ENCODE results near the gene NFATC1.
A peak's percentile ranks its signal among the peaks of the same experiment; 100 is the strongest.

Gene NFATC1

DNA sequence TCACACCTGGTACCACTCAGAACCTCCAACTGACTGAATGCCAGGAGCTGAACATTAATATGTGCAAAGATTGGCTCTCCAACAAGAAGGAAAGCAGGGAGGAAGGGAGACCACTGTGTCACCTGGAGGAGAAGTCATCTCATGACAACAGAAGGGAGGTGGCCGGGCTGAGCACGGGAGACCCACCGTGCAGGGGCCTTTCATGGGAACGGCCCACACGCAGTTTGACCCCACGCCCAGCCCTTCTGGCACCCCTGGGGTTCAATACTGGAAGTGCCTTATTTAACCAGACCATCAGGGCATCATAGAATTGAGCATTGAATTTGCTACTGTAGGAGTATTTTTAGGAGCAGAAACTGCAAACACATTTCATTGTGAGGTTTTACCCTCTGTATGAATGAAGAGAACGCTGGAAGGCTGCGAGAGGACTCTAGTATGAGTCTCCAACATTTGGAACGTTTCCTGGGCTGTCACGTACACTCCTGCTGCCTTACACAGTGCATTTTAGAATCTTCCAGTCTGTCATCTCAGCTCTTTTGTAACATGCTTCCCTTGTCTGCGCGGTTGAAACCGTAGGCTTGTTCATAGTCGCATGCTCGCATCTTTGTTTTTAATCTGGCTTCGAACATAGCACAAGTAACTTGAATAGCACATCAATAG lies 132.1 kb downstream of the NFATC1 start:
- peaks cover 20% of the 10 kb centered on the region for H3K4me1 ChIP-seq (ENCODE audit: insufficient read depth, low read length)
- H3K36me3 ChIP-seq (ENCODE audit: insufficient read depth, low read length): peaks cover 6% of the 10 kb centered on the region; the same call in 1 of the 2 replicates
- no peak overlapping the region for H3K27ac ChIP-seq (ENCODE audit: low read length)
- no peaks in the 10 kb centered on the region for H3K9me3 ChIP-seq (ENCODE audit: insufficient read depth, low read length, severe bottlenecking)
- ATAC-seq (ENCODE audit: insufficient read depth, low read depth) (no peak), DNase-seq (no peak)
- no peak overlapping the region for H3K4me3 ChIP-seq (ENCODE audit: low read depth in 1 of 2, low read length in 2 of 2)
- no peak overlapping the region for H3K4me2 ChIP-seq (ENCODE audit: insufficient read depth, low read length)
- H3K9ac ChIP-seq (ENCODE audit: low read depth, low read length): no peak overlapping the region
- no peaks in the 10 kb centered on the region for H4K20me1 ChIP-seq (ENCODE audit: insufficient read depth, low read length)
- H3K27me3 ChIP-seq (ENCODE audit: insufficient read depth, low read length, poor library complexity): no peaks in the 10 kb centered on the region
- no peak overlapping the region for H2AFZ ChIP-seq (ENCODE audit: low read depth, low read length)
- no peaks in the 10 kb centered on the region for H3K79me2 ChIP-seq (ENCODE audit: insufficient read depth, low read length)
- no peak for TF ChIP-seq EZH2 (IDR thresholded peaks at IDR 0.05; ENCODE audit: borderline replicate concordance, low read depth, low read length, severe bottlenecking)
- TF ChIP-seq, protein P1, sequence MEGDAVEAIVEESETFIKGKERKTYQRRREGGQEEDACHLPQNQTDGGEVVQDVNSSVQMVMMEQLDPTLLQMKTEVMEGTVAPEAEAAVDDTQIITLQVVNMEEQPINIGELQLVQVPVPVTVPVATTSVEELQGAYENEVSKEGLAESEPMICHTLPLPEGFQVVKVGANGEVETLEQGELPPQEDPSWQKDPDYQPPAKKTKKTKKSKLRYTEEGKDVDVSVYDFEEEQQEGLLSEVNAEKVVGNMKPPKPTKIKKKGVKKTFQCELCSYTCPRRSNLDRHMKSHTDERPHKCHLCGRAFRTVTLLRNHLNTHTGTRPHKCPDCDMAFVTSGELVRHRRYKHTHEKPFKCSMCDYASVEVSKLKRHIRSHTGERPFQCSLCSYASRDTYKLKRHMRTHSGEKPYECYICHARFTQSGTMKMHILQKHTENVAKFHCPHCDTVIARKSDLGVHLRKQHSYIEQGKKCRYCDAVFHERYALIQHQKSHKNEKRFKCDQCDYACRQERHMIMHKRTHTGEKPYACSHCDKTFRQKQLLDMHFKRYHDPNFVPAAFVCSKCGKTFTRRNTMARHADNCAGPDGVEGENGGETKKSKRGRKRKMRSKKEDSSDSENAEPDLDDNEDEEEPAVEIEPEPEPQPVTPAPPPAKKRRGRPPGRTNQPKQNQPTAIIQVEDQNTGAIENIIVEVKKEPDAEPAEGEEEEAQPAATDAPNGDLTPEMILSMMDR (IDR thresholded peaks at IDR 0.05; ENCODE audit: borderline replicate concordance, extremely low read depth, low read length, poor library complexity, severe bottlenecking): no peak

GRCh38 chr18:79528316-79528695 lies 132.6 kb downstream of the NFATC1 start:
- no peak overlapping the region for H3K27ac ChIP-seq (ENCODE audit: low read length)
- no peak overlapping the region for H3K4me3 ChIP-seq (ENCODE audit: low read depth in 1 of 2, low read length in 2 of 2)
- no peaks in the 10 kb centered on the region for H3K79me2 ChIP-seq (ENCODE audit: insufficient read depth, low read length)
- no peak overlapping the region for H3K9ac ChIP-seq (ENCODE audit: low read depth, low read length)
- no peaks in the 10 kb centered on the region for H3K27me3 ChIP-seq (ENCODE audit: insufficient read depth, low read length, poor library complexity)
- TF ChIP-seq, protein P1 (IDR thresholded peaks at IDR 0.05; ENCODE audit: borderline replicate concordance, extremely low read depth, low read length, poor library complexity, severe bottlenecking): no peak
- TF ChIP-seq EZH2 (IDR thresholded peaks at IDR 0.05; ENCODE audit: borderline replicate concordance, low read depth, low read length, severe bottlenecking): no peak
- ATAC-seq (ENCODE audit: insufficient read depth, low read depth) (no peak), DNase-seq (no peak)
- H3K9me3 ChIP-seq (ENCODE audit: insufficient read depth, low read length, severe bottlenecking): no peaks in the 10 kb centered on the region
- no peaks in the 10 kb centered on the region for H4K20me1 ChIP-seq (ENCODE audit: insufficient read depth, low read length)
- H3K4me2 ChIP-seq (ENCODE audit: insufficient read depth, low read length): no peak overlapping the region
- peaks cover 14% of the 10 kb centered on the region for H3K4me1 ChIP-seq (ENCODE audit: insufficient read depth, low read length)
- H3K36me3 ChIP-seq (ENCODE audit: insufficient read depth, low read length): peaks cover 6% of the 10 kb centered on the region; the same call in 1 of the 2 replicates
- H2AFZ ChIP-seq (ENCODE audit: low read depth, low read length): no peak overlapping the region

- TF ChIP-seq EZH2 (IDR thresholded peaks at IDR 0.05; ENCODE audit: borderline replicate concordance, low read depth, low read length, severe bottlenecking): no peak
- TF ChIP-seq, protein P1 (IDR thresholded peaks at IDR 0.05; ENCODE audit: borderline replicate concordance, extremely low read depth, low read length, poor library complexity, severe bottlenecking): peak; percentile 89
- Histone ChIP-seq H3K36me3 (ENCODE audit: insufficient read depth, low read length) (peaks cover 6% of the 10 kb centered on the region; the same call in 1 of the 2 replicates), H3K27me3 (ENCODE audit: insufficient read depth, low read length, poor library complexity) (no peaks in the 10 kb centered on the region), H2AFZ (ENCODE audit: low read depth, low read length) (no peak overlapping the region), H3K9me3 (ENCODE audit: insufficient read depth, low read length, severe bottlenecking) (no peaks in the 10 kb centered on the region), H3K4me3 (ENCODE audit: low read depth in 1 of 2, low read length in 2 of 2) (no peak overlapping the region), H3K4me1 (ENCODE audit: insufficient read depth, low read length) (peaks cover 9% of the 10 kb centered on the region), H4K20me1 (ENCODE audit: insufficient read depth, low read length) (no peaks in the 10 kb centered on the region), H3K4me2 (ENCODE audit: insufficient read depth, low read length) (no peak overlapping the region), H3K9ac (ENCODE audit: low read depth, low read length) (no peak overlapping the region), H3K27ac (ENCODE audit: low read length) (no peak overlapping the region), H3K79me2 (ENCODE audit: insufficient read depth, low read length) (no peaks in the 10 kb centered on the region)
- ATAC-seq (ENCODE audit: insufficient read depth, low read depth) (peak; percentile 64; the same call in 2 of the 3 replicates), DNase-seq (peak; percentile 66)
These were observed 133.1 kb downstream of the NFATC1 start for GRCh38 chr18:79528846-79529245.

All from DND-41 (cell line).